ENCODE measurements around the gene RBM20.

DNA sequence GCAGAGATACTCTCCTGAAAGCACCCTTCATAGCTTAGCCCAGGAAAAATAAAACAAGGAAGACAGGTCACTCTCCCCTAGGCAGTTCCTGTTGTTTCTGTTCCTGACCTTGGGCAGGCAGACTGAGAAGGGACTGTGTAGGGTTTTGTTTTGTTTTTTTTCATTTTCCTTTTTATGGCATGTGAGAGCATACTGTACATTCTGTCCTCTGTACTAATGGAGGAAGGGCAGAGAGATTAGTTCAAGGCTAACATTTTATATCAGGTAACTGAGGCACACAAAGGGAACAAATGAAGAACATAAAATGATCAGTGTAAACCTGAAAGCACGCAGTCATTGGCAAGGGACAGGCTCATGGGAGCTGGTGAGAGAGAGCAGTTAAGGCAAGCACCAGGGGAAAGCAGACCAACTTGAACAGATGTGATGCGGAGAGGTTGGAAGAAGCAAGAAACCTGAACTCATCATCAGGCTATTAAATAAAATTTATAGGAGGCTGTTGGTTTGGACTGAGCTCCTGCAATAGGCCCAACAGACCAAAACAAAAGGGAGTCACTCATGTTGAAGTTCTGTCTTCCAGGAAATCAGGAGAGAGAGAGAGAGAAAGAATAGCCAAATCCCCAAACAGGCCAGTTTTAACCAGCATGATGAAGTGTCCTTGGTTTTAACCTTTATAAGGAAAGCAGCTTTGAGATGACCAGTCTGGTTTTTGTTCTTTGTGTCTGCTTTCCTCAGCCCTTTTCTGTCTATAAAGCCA, 193.5 kb downstream of the RBM20 start:
- TF ChIP-seq, protein P1, sequence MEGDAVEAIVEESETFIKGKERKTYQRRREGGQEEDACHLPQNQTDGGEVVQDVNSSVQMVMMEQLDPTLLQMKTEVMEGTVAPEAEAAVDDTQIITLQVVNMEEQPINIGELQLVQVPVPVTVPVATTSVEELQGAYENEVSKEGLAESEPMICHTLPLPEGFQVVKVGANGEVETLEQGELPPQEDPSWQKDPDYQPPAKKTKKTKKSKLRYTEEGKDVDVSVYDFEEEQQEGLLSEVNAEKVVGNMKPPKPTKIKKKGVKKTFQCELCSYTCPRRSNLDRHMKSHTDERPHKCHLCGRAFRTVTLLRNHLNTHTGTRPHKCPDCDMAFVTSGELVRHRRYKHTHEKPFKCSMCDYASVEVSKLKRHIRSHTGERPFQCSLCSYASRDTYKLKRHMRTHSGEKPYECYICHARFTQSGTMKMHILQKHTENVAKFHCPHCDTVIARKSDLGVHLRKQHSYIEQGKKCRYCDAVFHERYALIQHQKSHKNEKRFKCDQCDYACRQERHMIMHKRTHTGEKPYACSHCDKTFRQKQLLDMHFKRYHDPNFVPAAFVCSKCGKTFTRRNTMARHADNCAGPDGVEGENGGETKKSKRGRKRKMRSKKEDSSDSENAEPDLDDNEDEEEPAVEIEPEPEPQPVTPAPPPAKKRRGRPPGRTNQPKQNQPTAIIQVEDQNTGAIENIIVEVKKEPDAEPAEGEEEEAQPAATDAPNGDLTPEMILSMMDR (IDR thresholded peaks at IDR 0.05; ENCODE audit: poor library complexity) = no peak
- TF ChIP-seq EZH2 (IDR thresholded peaks at IDR 0.05; ENCODE audit: borderline replicate concordance) = no peak
- no peak for TF ChIP-seq EZH2phosphoT487 (IDR thresholded peaks at IDR 0.05; ENCODE audit: low read depth, severe bottlenecking, unreplicated experiment)

All from hepatocyte (in vitro differentiated cells).